Right ventricle myocardium superior (tissue), 1 donor: ENCODE data around the gene SIPA1L3. TPM values are rescaled to one million over a fixed set of nuclear protein-coding genes. Genes with fewer than 3 reads are reported as not detected.

Experiments used
- ATAC-seq: fragments of 200-7000 bp; cut with Tn5 transposase; one replicate; pipeline ENCODE4 v1.9.1; 2020; ENCODE audit warnings: mild to moderate bottlenecking; ENCODE audit not compliant: poor library complexity
- DNase-seq: peaks from one replicate; pipeline ENCODE4 v3.0.0-alpha.2; 2020
- intact Hi-C: fragments of 100-400 bp; cut with DNase I; formaldehyde crosslinking; loops from one replicate; pipeline ENCODE4 v1.11.2; 2022
- total RNA-seq: library from RNA; stranded (reverse); fragmentation: NEBNext Ultra II Directional; extraction: Animal tissue kit (Norgen Biotek cat#: 25700); gene quantifications from one replicate; pipeline ENCODE4 v1.2.1, GENCODE V29; 2021
- donor health status: DM: no; HTN: yes; CAD: no; lungs with severe emphysema.

SIPA1L3 gene
- total RNA-seq, 1 donor from 2014 or later, result 8.5 TPM

GRCh38 chr19:38101723-38102122, 194.7 kb downstream of the SIPA1L3 start:
- no peak for DNase-seq
- ATAC-seq, result no peak
- intact Hi-C loops, result no loop called here

- DNase-seq, result no peak
- no peak for ATAC-seq
- intact Hi-C loops, result no loop called here
Measured at GRCh38 chr19:38105574-38105973, 198.6 kb downstream of the SIPA1L3 start.

- intact Hi-C loops, result no loop called here
- DNase-seq (no peak), ATAC-seq (no peak)
Measured at GRCh38 chr19:38107129-38107528, 200.1 kb downstream of the SIPA1L3 start.

- intact Hi-C loops, result no loop called here
- no peak for DNase-seq
- ATAC-seq, result no peak
Measured at GRCh38 chr19:38111898-38112297, 204.9 kb downstream of the SIPA1L3 start.

- ATAC-seq (no peak), DNase-seq (no peak)
- intact Hi-C loops, result no loop called here
Measured at GRCh38 chr19:38114651-38115050, 207.6 kb downstream of the SIPA1L3 start.

- DNase-seq (no peak), ATAC-seq (no peak)
- intact Hi-C loops, result no loop called here
Measured at GRCh38 chr19:38115271-38115802, 208.3 kb downstream of the SIPA1L3 start.

GRCh38 chr19:38118176-38118575, 211.2 kb downstream of the SIPA1L3 start:
- DNase-seq (no peak), ATAC-seq (no peak)
- intact Hi-C loops, result no loop called here

- DNase-seq (no peak), ATAC-seq (no peak)
- intact Hi-C loops, result no loop called here
Measured at GRCh38 chr19:38120471-38121025, 213.5 kb downstream of the SIPA1L3 start.

GRCh38 chr19:38122402-38123093, 215.5 kb downstream of the SIPA1L3 start:
- intact Hi-C loops, result no loop called here
- DNase-seq, result no peak
- ATAC-seq, result no peak

- ATAC-seq (no peak), DNase-seq (no peak)
- intact Hi-C loops, result no loop called here
Measured at GRCh38 chr19:38125238-38125637, 218.2 kb downstream of the SIPA1L3 start.

- ATAC-seq (no peak), DNase-seq (no peak)
- intact Hi-C loops, result no loop called here
Measured at GRCh38 chr19:38130399-38130798, 223.4 kb downstream of the SIPA1L3 start.

GRCh38 chr19:38132781-38133180, 225.8 kb downstream of the SIPA1L3 start:
- DNase-seq, result no peak
- intact Hi-C loops, result no loop called here

GRCh38 chr19:38133319-38133718, 226.3 kb downstream of the SIPA1L3 start:
- intact Hi-C loops, result no loop called here
- ATAC-seq (no peak), DNase-seq (no peak)

More at GRCh38 chr19:38132781-38133180, 225.8 kb downstream of the SIPA1L3 start:
- ATAC-seq, result no peak

- ATAC-seq (no peak), DNase-seq (no peak)
- intact Hi-C loops, result no loop called here
Measured at GRCh38 chr19:38134540-38135149, 227.6 kb downstream of the SIPA1L3 start.

- intact Hi-C loops, result no loop called here
- no peak for DNase-seq
- ATAC-seq, result no peak
Measured at GRCh38 chr19:38135150-38135998, 228.4 kb downstream of the SIPA1L3 start.

GRCh38 chr19:38139122-38139521, 232.1 kb downstream of the SIPA1L3 start:
- ATAC-seq, result no peak
- intact Hi-C loops, result no loop called here
- no peak for DNase-seq

- ATAC-seq, result no peak
- intact Hi-C loops, result loop anchor here (5.0 kb wide), 1 partner anchor 86 kb away; no protein-coding TSS in a partner anchor
- DNase-seq, result no peak
Measured at GRCh38 chr19:38141108-38141507, 234.1 kb downstream of the SIPA1L3 start.

- peak; percentile 81 for ATAC-seq
- DNase-seq, result peak; percentile 63
- intact Hi-C loops, result loop anchor here (5.0 kb wide), 1 partner anchor 85 kb away; no protein-coding TSS in a partner anchor
Measured at GRCh38 chr19:38142176-38143035, 235.4 kb downstream of the SIPA1L3 start.
